H1 (cell line): ENCODE results near the gene CIPC. TPM values are rescaled to one million over a fixed set of nuclear protein-coding genes. Genes with fewer than 3 reads are reported as not detected.

ENCODE experiments used
- CREB1 ChIP-seq: IDR thresholded peaks from 2 replicates; pipeline ENCODE4 v1.6.1; 2012; ENCODE audit warnings: inconsistent platforms
- KDM5A ChIP-seq: fragments of 200-600 bp; IDR thresholded peaks from 2 replicates; pipeline ENCODE4 v1.7.1; 2012; ENCODE audit warnings: mild to moderate bottlenecking, low read length, inconsistent platforms, mixed read lengths
- PHF8 ChIP-seq: fragments of 200-600 bp; sonication (generic); conservative IDR thresholded peaks from 2 replicates; pipeline ENCODE4 v1.7.1; 2012; ENCODE audit warnings: low read depth, mild to moderate bottlenecking, inconsistent platforms, low read length, moderate library complexity
- RXRA ChIP-seq: IDR thresholded peaks from 2 replicates; pipeline ENCODE4 v1.6.1; 2011; ENCODE audit warnings: low read depth, mild to moderate bottlenecking, low read length, moderate library complexity; ENCODE audit not compliant: insufficient read depth
- SP1 ChIP-seq: IDR thresholded peaks from 2 replicates; pipeline ENCODE4 v1.6.1; 2011; ENCODE audit warnings: low read depth, low read length
- USF2 ChIP-seq: IDR thresholded peaks from 2 replicates; pipeline ENCODE4 v1.6.1; 2011; ENCODE audit warnings: low read length, improper control_type of control experiment
- polyA plus RNA-seq, 7 experiments: library from polyadenylated mRNA; depleted of rRNA in 3 of 7; stranded (reverse) in 5 of 7; unstranded in 2 of 7; fragments of >200 nt in 5 of 7; fragments of 200-250 nt in 2 of 7; gene quantifications; 1 replicate in 5 of 7; 2 replicates in 1 of 7; 4 replicates in 1 of 7; pipeline versions ENCODE4 v1.2.1 to v1.2.3, GENCODE V29; 2011 to 2013; ENCODE audit warnings: missing spikeins in 2 of 7, mixed read lengths in 2 of 7
- total RNA-seq: library from RNA; stranded (reverse); fragmentation: NEBNext Ultra II Directional; extraction: Animal tissue kit (Norgen Biotek cat#: 25700); gene quantifications from 2 replicates; pipeline ENCODE4 v1.2.1, GENCODE V29; 2021
- TF ChIP-seq, protein P1 (sequence below): fragments of 300-600 bp; sonication (generic); IDR thresholded peaks from 2 replicates; pipeline ENCODE4 v1.7.1; 2012; ENCODE audit warnings: low read length, moderate library complexity, mild to moderate bottlenecking, inconsistent platforms; ENCODE audit not compliant: insufficient replicate concordance
- TF ChIP-seq, protein P2 (sequence below), 3 experiments: IDR thresholded peaks; 1 replicate in 2 of 3; 2 replicates in 1 of 3; pipeline versions ENCODE4 v1.5.1 to v1.6.1; 2011; ENCODE audit warnings: low read length in 3 of 3, mild to moderate bottlenecking in 3 of 3, inconsistent platforms in 2 of 3, low read depth in 1 of 3, moderate library complexity in 1 of 3; ENCODE audit not compliant: insufficient read depth in 1 of 3; ENCODE audit errors: control extremely low read depth in 1 of 3

Gene CIPC
- total and polyA plus RNA-seq, 2 of the 8 experiments (the other 6 are each of a cell fraction or from before 2014, with no cell fraction given) = 13.9 to 32.7 TPM

DNA sequence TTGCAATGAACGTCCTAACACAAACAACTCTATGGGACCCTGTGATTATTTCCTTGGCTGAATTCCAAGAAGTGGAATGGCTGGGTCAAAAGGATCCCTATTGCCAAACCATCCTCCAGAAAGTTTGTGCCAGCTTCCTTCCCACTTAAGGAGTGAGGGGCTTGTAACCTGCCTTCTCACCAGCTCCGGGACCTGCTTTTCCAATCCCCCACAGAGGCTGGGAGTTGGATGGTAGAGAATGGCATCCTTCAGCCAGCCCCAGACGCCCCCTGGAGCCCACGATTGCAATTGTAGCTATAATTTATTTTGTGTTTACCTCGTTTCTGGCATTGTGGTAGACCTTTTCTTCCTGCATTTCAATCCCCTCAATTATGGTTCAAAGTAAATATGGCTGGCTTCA is 53.2 kb downstream of the CIPC start (continued):
- TF ChIP-seq, protein P1, sequence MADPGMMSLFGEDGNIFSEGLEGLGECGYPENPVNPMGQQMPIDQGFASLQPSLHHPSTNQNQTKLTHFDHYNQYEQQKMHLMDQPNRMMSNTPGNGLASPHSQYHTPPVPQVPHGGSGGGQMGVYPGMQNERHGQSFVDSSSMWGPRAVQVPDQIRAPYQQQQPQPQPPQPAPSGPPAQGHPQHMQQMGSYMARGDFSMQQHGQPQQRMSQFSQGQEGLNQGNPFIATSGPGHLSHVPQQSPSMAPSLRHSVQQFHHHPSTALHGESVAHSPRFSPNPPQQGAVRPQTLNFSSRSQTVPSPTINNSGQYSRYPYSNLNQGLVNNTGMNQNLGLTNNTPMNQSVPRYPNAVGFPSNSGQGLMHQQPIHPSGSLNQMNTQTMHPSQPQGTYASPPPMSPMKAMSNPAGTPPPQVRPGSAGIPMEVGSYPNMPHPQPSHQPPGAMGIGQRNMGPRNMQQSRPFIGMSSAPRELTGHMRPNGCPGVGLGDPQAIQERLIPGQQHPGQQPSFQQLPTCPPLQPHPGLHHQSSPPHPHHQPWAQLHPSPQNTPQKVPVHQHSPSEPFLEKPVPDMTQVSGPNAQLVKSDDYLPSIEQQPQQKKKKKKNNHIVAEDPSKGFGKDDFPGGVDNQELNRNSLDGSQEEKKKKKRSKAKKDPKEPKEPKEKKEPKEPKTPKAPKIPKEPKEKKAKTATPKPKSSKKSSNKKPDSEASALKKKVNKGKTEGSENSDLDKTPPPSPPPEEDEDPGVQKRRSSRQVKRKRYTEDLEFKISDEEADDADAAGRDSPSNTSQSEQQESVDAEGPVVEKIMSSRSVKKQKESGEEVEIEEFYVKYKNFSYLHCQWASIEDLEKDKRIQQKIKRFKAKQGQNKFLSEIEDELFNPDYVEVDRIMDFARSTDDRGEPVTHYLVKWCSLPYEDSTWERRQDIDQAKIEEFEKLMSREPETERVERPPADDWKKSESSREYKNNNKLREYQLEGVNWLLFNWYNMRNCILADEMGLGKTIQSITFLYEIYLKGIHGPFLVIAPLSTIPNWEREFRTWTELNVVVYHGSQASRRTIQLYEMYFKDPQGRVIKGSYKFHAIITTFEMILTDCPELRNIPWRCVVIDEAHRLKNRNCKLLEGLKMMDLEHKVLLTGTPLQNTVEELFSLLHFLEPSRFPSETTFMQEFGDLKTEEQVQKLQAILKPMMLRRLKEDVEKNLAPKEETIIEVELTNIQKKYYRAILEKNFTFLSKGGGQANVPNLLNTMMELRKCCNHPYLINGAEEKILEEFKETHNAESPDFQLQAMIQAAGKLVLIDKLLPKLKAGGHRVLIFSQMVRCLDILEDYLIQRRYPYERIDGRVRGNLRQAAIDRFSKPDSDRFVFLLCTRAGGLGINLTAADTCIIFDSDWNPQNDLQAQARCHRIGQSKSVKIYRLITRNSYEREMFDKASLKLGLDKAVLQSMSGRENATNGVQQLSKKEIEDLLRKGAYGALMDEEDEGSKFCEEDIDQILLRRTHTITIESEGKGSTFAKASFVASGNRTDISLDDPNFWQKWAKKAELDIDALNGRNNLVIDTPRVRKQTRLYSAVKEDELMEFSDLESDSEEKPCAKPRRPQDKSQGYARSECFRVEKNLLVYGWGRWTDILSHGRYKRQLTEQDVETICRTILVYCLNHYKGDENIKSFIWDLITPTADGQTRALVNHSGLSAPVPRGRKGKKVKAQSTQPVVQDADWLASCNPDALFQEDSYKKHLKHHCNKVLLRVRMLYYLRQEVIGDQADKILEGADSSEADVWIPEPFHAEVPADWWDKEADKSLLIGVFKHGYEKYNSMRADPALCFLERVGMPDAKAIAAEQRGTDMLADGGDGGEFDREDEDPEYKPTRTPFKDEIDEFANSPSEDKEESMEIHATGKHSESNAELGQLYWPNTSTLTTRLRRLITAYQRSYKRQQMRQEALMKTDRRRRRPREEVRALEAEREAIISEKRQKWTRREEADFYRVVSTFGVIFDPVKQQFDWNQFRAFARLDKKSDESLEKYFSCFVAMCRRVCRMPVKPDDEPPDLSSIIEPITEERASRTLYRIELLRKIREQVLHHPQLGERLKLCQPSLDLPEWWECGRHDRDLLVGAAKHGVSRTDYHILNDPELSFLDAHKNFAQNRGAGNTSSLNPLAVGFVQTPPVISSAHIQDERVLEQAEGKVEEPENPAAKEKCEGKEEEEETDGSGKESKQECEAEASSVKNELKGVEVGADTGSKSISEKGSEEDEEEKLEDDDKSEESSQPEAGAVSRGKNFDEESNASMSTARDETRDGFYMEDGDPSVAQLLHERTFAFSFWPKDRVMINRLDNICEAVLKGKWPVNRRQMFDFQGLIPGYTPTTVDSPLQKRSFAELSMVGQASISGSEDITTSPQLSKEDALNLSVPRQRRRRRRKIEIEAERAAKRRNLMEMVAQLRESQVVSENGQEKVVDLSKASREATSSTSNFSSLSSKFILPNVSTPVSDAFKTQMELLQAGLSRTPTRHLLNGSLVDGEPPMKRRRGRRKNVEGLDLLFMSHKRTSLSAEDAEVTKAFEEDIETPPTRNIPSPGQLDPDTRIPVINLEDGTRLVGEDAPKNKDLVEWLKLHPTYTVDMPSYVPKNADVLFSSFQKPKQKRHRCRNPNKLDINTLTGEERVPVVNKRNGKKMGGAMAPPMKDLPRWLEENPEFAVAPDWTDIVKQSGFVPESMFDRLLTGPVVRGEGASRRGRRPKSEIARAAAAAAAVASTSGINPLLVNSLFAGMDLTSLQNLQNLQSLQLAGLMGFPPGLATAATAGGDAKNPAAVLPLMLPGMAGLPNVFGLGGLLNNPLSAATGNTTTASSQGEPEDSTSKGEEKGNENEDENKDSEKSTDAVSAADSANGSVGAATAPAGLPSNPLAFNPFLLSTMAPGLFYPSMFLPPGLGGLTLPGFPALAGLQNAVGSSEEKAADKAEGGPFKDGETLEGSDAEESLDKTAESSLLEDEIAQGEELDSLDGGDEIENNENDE = no peak
- TF ChIP-seq RXRA = no peak
- no peak for TF ChIP-seq PHF8
- TF ChIP-seq CREB1 = no peak
- TF ChIP-seq, protein P2, sequence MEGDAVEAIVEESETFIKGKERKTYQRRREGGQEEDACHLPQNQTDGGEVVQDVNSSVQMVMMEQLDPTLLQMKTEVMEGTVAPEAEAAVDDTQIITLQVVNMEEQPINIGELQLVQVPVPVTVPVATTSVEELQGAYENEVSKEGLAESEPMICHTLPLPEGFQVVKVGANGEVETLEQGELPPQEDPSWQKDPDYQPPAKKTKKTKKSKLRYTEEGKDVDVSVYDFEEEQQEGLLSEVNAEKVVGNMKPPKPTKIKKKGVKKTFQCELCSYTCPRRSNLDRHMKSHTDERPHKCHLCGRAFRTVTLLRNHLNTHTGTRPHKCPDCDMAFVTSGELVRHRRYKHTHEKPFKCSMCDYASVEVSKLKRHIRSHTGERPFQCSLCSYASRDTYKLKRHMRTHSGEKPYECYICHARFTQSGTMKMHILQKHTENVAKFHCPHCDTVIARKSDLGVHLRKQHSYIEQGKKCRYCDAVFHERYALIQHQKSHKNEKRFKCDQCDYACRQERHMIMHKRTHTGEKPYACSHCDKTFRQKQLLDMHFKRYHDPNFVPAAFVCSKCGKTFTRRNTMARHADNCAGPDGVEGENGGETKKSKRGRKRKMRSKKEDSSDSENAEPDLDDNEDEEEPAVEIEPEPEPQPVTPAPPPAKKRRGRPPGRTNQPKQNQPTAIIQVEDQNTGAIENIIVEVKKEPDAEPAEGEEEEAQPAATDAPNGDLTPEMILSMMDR (IDR thresholded peaks at IDR 0.05; ENCODE audit: control extremely low read depth in 1 of 3, insufficient read depth in 1 of 3, low read depth in 1 of 3, low read length in 3 of 3) = peak; percentile 75 to 81 (median 76)
- TF ChIP-seq USF2 = no peak
- no peak for TF ChIP-seq SP1
- no peak for TF ChIP-seq KDM5A
